Central memory CD8-positive, alpha-beta T cell (primary cell): ENCODE results near the gene MAPK7.

ENCODE experiments used
- ATAC-seq: fragments of 150-1000 bp; cut with Tn5 transposase; replicated peaks from 2 replicates; pipeline ENCODE4 v1.10.0; 2022; ENCODE audit warnings: mild to moderate bottlenecking, moderate FRiP score, moderate number of reproducible peaks; ENCODE audit not compliant: poor library complexity, severe bottlenecking; ENCODE audit errors: extremely low read depth
- DNase-seq, 2 donors: peaks; one replicate each; pipeline ENCODE4 v3.0.0; 2021; ENCODE audit warnings: low spot score in 2 of 2
- H3K27ac Mint-ChIP-seq: one replicate; pipeline ENCODE4 v1.8.0; 2022; ENCODE audit warnings: low read depth, mild to moderate bottlenecking, moderate library complexity, mixed read lengths
- H3K27me3 Mint-ChIP-seq: one replicate; pipeline ENCODE4 v1.8.0; 2022; ENCODE audit warnings: mixed read lengths
- H3K36me3 Mint-ChIP-seq: one replicate; pipeline ENCODE4 v1.8.0; 2022; ENCODE audit warnings: mild to moderate bottlenecking, moderate library complexity, mixed read lengths; ENCODE audit not compliant: insufficient read depth
- H3K4me1 Mint-ChIP-seq: one replicate; pipeline ENCODE4 v1.8.0; 2022; ENCODE audit warnings: mixed read lengths
- H3K4me3 Mint-ChIP-seq: one replicate; pipeline ENCODE4 v1.8.0; 2022; ENCODE audit warnings: mild to moderate bottlenecking, moderate library complexity, mixed read lengths
- H3K9me3 Mint-ChIP-seq: one replicate; pipeline ENCODE4 v1.8.0; 2022; ENCODE audit warnings: mixed read lengths

MAPK7 gene

GRCh38 chr17:19369846-19370492, 8.3 kb upstream of the MAPK7 start:
- Mint-ChIP-seq H3K27me3 (no peaks in the 10 kb centered on the region), H3K27ac (peak overlapping the region; percentile 95), H3K9me3 (no peaks in the 10 kb centered on the region), H3K36me3 (no peaks in the 10 kb centered on the region), H3K4me3 (peak overlapping the region; percentile 78), H3K4me1 (peaks cover 43% of the 10 kb centered on the region)
- no peak for DNase-seq
- peak; percentile 86 for ATAC-seq

- DNase-seq (no peak), ATAC-seq (peak; percentile 41)
- no peaks in the 10 kb centered on the region for H3K27me3 Mint-ChIP-seq
- H3K4me1 Mint-ChIP-seq, result peaks cover 43% of the 10 kb centered on the region
- no peaks in the 10 kb centered on the region for H3K36me3 Mint-ChIP-seq
- peak overlapping the region; percentile 78 for H3K4me3 Mint-ChIP-seq
- H3K27ac Mint-ChIP-seq, result peak overlapping the region; percentile 95
- no peaks in the 10 kb centered on the region for H3K9me3 Mint-ChIP-seq
Measured at GRCh38 chr17:19370493-19370960, 7.8 kb upstream of the MAPK7 start.

- Mint-ChIP-seq H3K27ac (peak overlapping the region; percentile 95), H3K4me1 (peaks cover 48% of the 10 kb centered on the region), H3K36me3 (no peaks in the 10 kb centered on the region), H3K27me3 (no peaks in the 10 kb centered on the region), H3K9me3 (no peaks in the 10 kb centered on the region), H3K4me3 (peak overlapping the region; percentile 78)
- ATAC-seq (no peak), DNase-seq (no peak)
Measured at GRCh38 chr17:19371259-19372010, 6.9 kb upstream of the MAPK7 start.

GRCh38 chr17:19372011-19372370, 6.3 kb upstream of the MAPK7 start:
- ATAC-seq (no peak), DNase-seq (no peak)
- Mint-ChIP-seq H3K4me1 (peaks cover 52% of the 10 kb centered on the region), H3K9me3 (no peaks in the 10 kb centered on the region), H3K27ac (no peak overlapping the region), H3K36me3 (no peaks in the 10 kb centered on the region), H3K27me3 (no peaks in the 10 kb centered on the region), H3K4me3 (peak overlapping the region; percentile 34)

GRCh38 chr17:19372439-19372838, 5.9 kb upstream of the MAPK7 start:
- Mint-ChIP-seq H3K27ac (no peak overlapping the region), H3K36me3 (peaks cover 3% of the 10 kb centered on the region), H3K4me1 (peaks cover 57% of the 10 kb centered on the region), H3K27me3 (no peaks in the 10 kb centered on the region), H3K9me3 (no peaks in the 10 kb centered on the region), H3K4me3 (peak overlapping the region; percentile 34)
- DNase-seq (no peak), ATAC-seq (no peak)

GRCh38 chr17:19372866-19373504, 5.3 kb upstream of the MAPK7 start:
- Mint-ChIP-seq H3K27me3 (no peaks in the 10 kb centered on the region), H3K4me3 (no peak overlapping the region), H3K27ac (no peak overlapping the region), H3K36me3 (peaks cover 8% of the 10 kb centered on the region), H3K4me1 (peaks cover 60% of the 10 kb centered on the region), H3K9me3 (no peaks in the 10 kb centered on the region)
- DNase-seq (no peak), ATAC-seq (no peak)

- Mint-ChIP-seq H3K27me3 (no peaks in the 10 kb centered on the region), H3K9me3 (no peaks in the 10 kb centered on the region), H3K27ac (no peak overlapping the region), H3K4me1 (peaks cover 52% of the 10 kb centered on the region), H3K36me3 (peaks cover 13% of the 10 kb centered on the region), H3K4me3 (no peak overlapping the region)
- ATAC-seq (no peak), DNase-seq (no peak)
Measured at GRCh38 chr17:19374136-19374535, 4.2 kb upstream of the MAPK7 start.

- H3K4me1 Mint-ChIP-seq, result peaks cover 40% of the 10 kb centered on the region
- no peak for ATAC-seq
- peaks cover 16% of the 10 kb centered on the region for H3K36me3 Mint-ChIP-seq
- DNase-seq, result no peak
- peak overlapping the region; percentile 37 for H3K4me3 Mint-ChIP-seq
- no peak overlapping the region for H3K27ac Mint-ChIP-seq
- no peaks in the 10 kb centered on the region for H3K9me3 Mint-ChIP-seq
- H3K27me3 Mint-ChIP-seq, result no peaks in the 10 kb centered on the region
Measured at GRCh38 chr17:19375732-19376131, 2.6 kb upstream of the MAPK7 start.

- Mint-ChIP-seq H3K27me3 (no peaks in the 10 kb centered on the region), H3K9me3 (no peaks in the 10 kb centered on the region), H3K4me3 (peak overlapping the region; percentile 100), H3K36me3 (peaks cover 22% of the 10 kb centered on the region), H3K4me1 (peaks cover 35% of the 10 kb centered on the region), H3K27ac (peak overlapping the region; percentile 97)
- ATAC-seq, result no peak
- DNase-seq, result no peak
Measured at GRCh38 chr17:19376811-19377210, 1.5 kb upstream of the MAPK7 start.

GRCh38 chr17:19377602-19378415, 489 bp upstream of the MAPK7 start:
- Mint-ChIP-seq H3K9me3 (no peaks in the 10 kb centered on the region), H3K27ac (peak overlapping the region; percentile 97), H3K4me3 (peak overlapping the region; percentile 100), H3K36me3 (peaks cover 22% of the 10 kb centered on the region), H3K27me3 (no peaks in the 10 kb centered on the region), H3K4me1 (peaks cover 27% of the 10 kb centered on the region)
- DNase-seq (peak; percentile 80 to 91), ATAC-seq (peak; percentile 94)

GRCh38 chr17:19379361-19380065, 1.2 kb downstream of the MAPK7 start:
- H3K27me3 Mint-ChIP-seq, result no peaks in the 10 kb centered on the region
- no peaks in the 10 kb centered on the region for H3K9me3 Mint-ChIP-seq

More at GRCh38 chr17:19379361-19380065, 1.2 kb downstream of the MAPK7 start:
- Mint-ChIP-seq H3K4me3 (peak overlapping the region; percentile 100), H3K27ac (no peak overlapping the region), H3K4me1 (peaks cover 38% of the 10 kb centered on the region), H3K36me3 (peaks cover 22% of the 10 kb centered on the region)
- DNase-seq (no peak), ATAC-seq (no peak)
